GM12873 (cell line): Measurements from ENCODE around the gene CCDC13.

ENCODE experiments used
- CTCF ChIP-seq: IDR thresholded peaks from 2 replicates; pipeline ENCODE4 v1.5.1; 2012; ENCODE audit warnings: low read depth, mild to moderate bottlenecking, moderate library complexity, low read length, control low read depth; ENCODE audit not compliant: insufficient read depth; ENCODE audit errors: missing control alignments

CCDC13 gene

GRCh38 chr3:42809202-42809601 is 36.1 kb upstream of the CCDC13 start, which contains the start of gene ACKR2:
Gene ACKR2 (plus strand): TSS chr3:42809445. CDS start chr3:42864503, 55,058 bp downstream.
- no peak for TF ChIP-seq CTCF

- no peak for TF ChIP-seq CTCF
These were observed 34.9 kb upstream of the CCDC13 start for GRCh38 chr3:42807929-42808328.

GRCh38 chr3:42805141-42805821 is 32.2 kb upstream of the CCDC13 start:
- TF ChIP-seq CTCF = no peak

GRCh38 chr3:42804831-42805132 is 31.7 kb upstream of the CCDC13 start:
- no peak for TF ChIP-seq CTCF

- no peak for TF ChIP-seq CTCF
These were observed 31.2 kb upstream of the CCDC13 start, which contains the start of gene HIGD1A for GRCh38 chr3:42804106-42804830. Gene HIGD1A (minus strand): TSS chr3:42804490. CDS start chr3:42794253, 10,237 bp downstream.

- no peak for TF ChIP-seq CTCF
These were observed 30.5 kb upstream of the CCDC13 start for GRCh38 chr3:42803414-42804105.

GRCh38 chr3:42802876-42803413 is 29.9 kb upstream of the CCDC13 start:
- TF ChIP-seq CTCF = no peak
